Mesenteric fat pad (tissue), 1 donor: ENCODE data around the gene CBFA2T3. TPM values are rescaled to one million over a fixed set of nuclear protein-coding genes. Genes with fewer than 3 reads are reported as not detected.
"Not testable (repeated sequence)": the region's sequence is repeated elsewhere in the genome, so short reads cannot be mapped to it uniquely, and the experiment has no call there.

ENCODE experiments used
- DNase-seq: peaks from one replicate; pipeline ENCODE4 v3.0.0-alpha.2; 2020; ENCODE audit warnings: low spot score
- total RNA-seq: library from RNA; stranded (reverse); fragmentation: NEBNext Ultra II Directional; extraction: Animal tissue kit (Norgen Biotek cat#: 25700); gene quantifications from one replicate; pipeline ENCODE4 v1.2.1, GENCODE V29; 2021
- donor health status: DM: yes; HTN: yes; CAD: no.

The CBFA2T3 gene
- total RNA-seq, 1 donor from 2014 or later, result 8.5 TPM

GRCh38 chr16:88894681-88895300 is 82.2 kb downstream of the CBFA2T3 start:
- no peak for DNase-seq

GRCh38 chr16:88894266-88894665 is 82.7 kb downstream of the CBFA2T3 start:
- not testable (repeated sequence) for DNase-seq

GRCh38 chr16:88893127-88893968 is 83.7 kb downstream of the CBFA2T3 start:
- DNase-seq, result no peak

- DNase-seq, result no peak
Measured at GRCh38 chr16:88892065-88892464, 84.9 kb downstream of the CBFA2T3 start.

- no peak for DNase-seq
Measured at GRCh38 chr16:88891083-88891482, 85.9 kb downstream of the CBFA2T3 start.

- DNase-seq, result not testable (repeated sequence)
Measured at GRCh38 chr16:88889702-88890352, 87.2 kb downstream of the CBFA2T3 start.

- no peak for DNase-seq
Measured at GRCh38 chr16:88888461-88889387, 88.3 kb downstream of the CBFA2T3 start.

GRCh38 chr16:88888057-88888456 is 89.0 kb downstream of the CBFA2T3 start:
- no peak for DNase-seq

- no peak for DNase-seq
Measured at GRCh38 chr16:88886845-88887521, 90.0 kb downstream of the CBFA2T3 start.

- no peak for DNase-seq
Measured at GRCh38 chr16:88886420-88886844, 90.6 kb downstream of the CBFA2T3 start.

- DNase-seq, result no peak
Measured at GRCh38 chr16:88885693-88886280, 91.2 kb downstream of the CBFA2T3 start.

- DNase-seq, result no peak
Measured at GRCh38 chr16:88884569-88885271, 92.3 kb downstream of the CBFA2T3 start.

- no peak for DNase-seq
Measured at GRCh38 chr16:88883946-88884345, 93.1 kb downstream of the CBFA2T3 start.

- no peak for DNase-seq
Measured at GRCh38 chr16:88883117-88883895, 93.7 kb downstream of the CBFA2T3 start.

- no peak for DNase-seq
Measured at GRCh38 chr16:88882358-88883030, 94.5 kb downstream of the CBFA2T3 start.

GRCh38 chr16:88881675-88882357 is 95.2 kb downstream of the CBFA2T3 start:
- no peak for DNase-seq

- DNase-seq, result no peak
Measured at GRCh38 chr16:88881007-88881615, 95.9 kb downstream of the CBFA2T3 start.
